ENCODE results near the gene SCLT1. TPM values are rescaled to one million over a fixed set of nuclear protein-coding genes. Genes with fewer than 3 reads are reported as not detected.

The SCLT1 gene
- total and polyA plus RNA-seq, 2 of the 8 experiments (the other 6 are each of a cell fraction or from before 2014, with no cell fraction given): 4.8 to 13.1 TPM

GRCh38 chr4:128973384-128973783 lies 120.0 kb downstream of the SCLT1 start:
- Histone ChIP-seq H3K14ac (ENCODE audit: insufficient read length) (no peak overlapping the region), H2AK5ac (ENCODE audit: low read depth, low read length) (no peak overlapping the region), H2BK20ac (ENCODE audit: low read length) (no peak overlapping the region), H2BK5ac (ENCODE audit: low read depth, low read length) (no peak overlapping the region), H4K20me1 (replicated peaks in 1 of 2; ENCODE audit: control insufficient read depth in 1 of 2, insufficient read depth in 2 of 2, low read length in 2 of 2) (peaks cover 0 to 1% of the 10 kb centered on the region in 2 experiments), H3K4ac (replicated peaks; ENCODE audit: insufficient read length, low read depth, low read length) (no peak overlapping the region), H2AFZ (ENCODE audit: low read length) (no peak overlapping the region), H4K5ac (ENCODE audit: insufficient read length, low read depth, low read length) (no peak overlapping the region), H3K9me3 (ENCODE audit: insufficient read depth in 2 of 2, low read depth in 1 of 2, low read length in 1 of 2) (no peaks in the 10 kb centered on the region), H3K27me3 (replicated peaks in 1 of 4; ENCODE audit: control insufficient read depth in 3 of 4, extremely low read depth in 1 of 4, insufficient read depth in 3 of 4, low read length in 3 of 4) (peaks cover 0 to 1% (median 0%) of the 10 kb centered on the region in 4 experiments; a peak in 1 of 7 replicates), H3K4me2 (ENCODE audit: insufficient read depth in 1 of 2, low read depth in 2 of 2, low read length in 2 of 2) (no peak overlapping the region), H2BK120ac (replicated peaks; ENCODE audit: low read depth, low read length) (no peak overlapping the region), H3K9ac (replicated peaks in 1 of 4; ENCODE audit: extremely low read depth in 1 of 4, low read depth in 3 of 4, low read length in 3 of 4) (no peak overlapping the region), H3K23me2 (ENCODE audit: low read depth, low read length) (no peaks in the 10 kb centered on the region), H4K91ac (replicated peaks; ENCODE audit: insufficient read length, low read length) (no peak overlapping the region), H3K27ac (ENCODE audit: low read depth, low read length) (no peak overlapping the region), H3K18ac (ENCODE audit: extremely low read depth, low read length) (no peak overlapping the region), H3K79me1 (ENCODE audit: low read depth, low read length) (no peaks in the 10 kb centered on the region), H3K4me1 (replicated peaks in 1 of 4; ENCODE audit: control insufficient read depth in 3 of 4, insufficient read depth in 4 of 4, low read length in 3 of 4) (no peaks in the 10 kb centered on the region), H4K8ac (ENCODE audit: extremely low read depth, insufficient read depth, low read length) (no peak overlapping the region), H2BK12ac (ENCODE audit: low read depth, low read length) (no peak overlapping the region), H3K79me2 (ENCODE audit: control insufficient read depth in 1 of 2, insufficient read depth in 2 of 2, low read length in 2 of 2) (no peaks in the 10 kb centered on the region), H3K4me3 (ENCODE audit: extremely low read depth in 1 of 4, insufficient read depth in 2 of 4, low read depth in 3 of 4, low read length in 4 of 4) (no peak overlapping the region), H3K23ac (ENCODE audit: insufficient read length) (no peak overlapping the region), H2BK15ac (ENCODE audit: low read length) (no peak overlapping the region), H3K56ac (replicated peaks; ENCODE audit: insufficient read length, low read depth, low read length) (no peak overlapping the region), H3K36me3 (ENCODE audit: control insufficient read depth in 2 of 4, insufficient read depth in 4 of 4, low read length in 3 of 4) (no peaks in the 10 kb centered on the region; a peak in 1 of 8 replicates)
- ChIA-PET CTCF (ENCODE audit: partially characterized antibody) (no interaction called here), POLR2A (ENCODE audit: partially characterized antibody) (no interaction called here)
- DNase-seq (ENCODE audit: low read depth in 1 of 2, low spot score in 2 of 2): no peak
- TF ChIP-seq ASH2L (IDR thresholded peaks at IDR 0.05; ENCODE audit: low read length) (no peak), ATF2 (IDR thresholded peaks at IDR 0.05; ENCODE audit: low read length) (no peak), KDM1A (IDR thresholded peaks at IDR 0.05; ENCODE audit: borderline replicate concordance, low read length) (no peak), TCF12 (IDR thresholded peaks at IDR 0.05; ENCODE audit: low read depth, low read length) (no peak), KDM4A (IDR thresholded peaks at IDR 0.05; ENCODE audit: low read depth, low read length, severe bottlenecking) (no peak)
- TF ChIP-seq, protein P1, sequence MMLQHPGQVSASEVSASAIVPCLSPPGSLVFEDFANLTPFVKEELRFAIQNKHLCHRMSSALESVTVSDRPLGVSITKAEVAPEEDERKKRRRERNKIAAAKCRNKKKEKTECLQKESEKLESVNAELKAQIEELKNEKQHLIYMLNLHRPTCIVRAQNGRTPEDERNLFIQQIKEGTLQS (IDR thresholded peaks at IDR 0.05; ENCODE audit: insufficient read depth, low read depth, low read length): no peak
- FAIRE-seq: no peak

All from H1 (cell line).